RWPE2 (cell line): ENCODE results near the gene CLMN.

ENCODE experiments used
- ATAC-seq: fragments of 200-7000 bp; cut with Tn5 transposase; 3 replicates; pipeline ENCODE4 v1.9.1; 2021; ENCODE audit warnings: low read depth
- DNase-seq: peaks from one replicate; pipeline ENCODE4 v3.0.0-alpha.2; 2020; ENCODE audit warnings: low spot score
- H3K27ac ChIP-seq: fragments of 450-650 bp; 2 replicates; pipeline ENCODE4 v1.5.1; 2017; ENCODE audit warnings: mild to moderate bottlenecking; ENCODE audit not compliant: poor library complexity, severe bottlenecking
- H3K27me3 ChIP-seq: fragments of 250-450 bp; sonication (Bioruptor Pico); 2 replicates; pipeline ENCODE4 v1.5.1; 2021; ENCODE audit warnings: mild to moderate bottlenecking, moderate library complexity; ENCODE audit not compliant: insufficient read depth, poor library complexity, severe bottlenecking
- H3K36me3 ChIP-seq: fragments of 250-450 bp; sonication (Bioruptor Pico); 2 replicates; pipeline ENCODE4 v1.5.1; 2020; ENCODE audit warnings: low read depth, mild to moderate bottlenecking, moderate library complexity
- H3K4me1 ChIP-seq: fragments of 250-450 bp; sonication (Bioruptor Pico); 2 replicates; pipeline ENCODE4 v1.5.1; 2021; ENCODE audit warnings: mild to moderate bottlenecking, moderate library complexity; ENCODE audit not compliant: insufficient read depth, poor library complexity, severe bottlenecking
- H3K4me3 ChIP-seq: fragments of 250-450 bp; sonication (Bioruptor Pico); 2 replicates; pipeline ENCODE4 v1.5.1; 2021; ENCODE audit warnings: mild to moderate bottlenecking, moderate library complexity; ENCODE audit not compliant: severe bottlenecking
- H3K9me3 ChIP-seq: fragments of 250-450 bp; sonication (Bioruptor Pico); 2 replicates; pipeline ENCODE4 v1.5.1; 2021; ENCODE audit warnings: mild to moderate bottlenecking, moderate library complexity; ENCODE audit not compliant: severe bottlenecking
- CTCF ChIP-seq: fragments of 450-650 bp; IDR thresholded peaks from one replicate; pipeline ENCODE4 v1.5.1; 2017; ENCODE audit warnings: mild to moderate bottlenecking, moderate library complexity; ENCODE audit not compliant: poor library complexity, severe bottlenecking

The CLMN gene

DNA sequence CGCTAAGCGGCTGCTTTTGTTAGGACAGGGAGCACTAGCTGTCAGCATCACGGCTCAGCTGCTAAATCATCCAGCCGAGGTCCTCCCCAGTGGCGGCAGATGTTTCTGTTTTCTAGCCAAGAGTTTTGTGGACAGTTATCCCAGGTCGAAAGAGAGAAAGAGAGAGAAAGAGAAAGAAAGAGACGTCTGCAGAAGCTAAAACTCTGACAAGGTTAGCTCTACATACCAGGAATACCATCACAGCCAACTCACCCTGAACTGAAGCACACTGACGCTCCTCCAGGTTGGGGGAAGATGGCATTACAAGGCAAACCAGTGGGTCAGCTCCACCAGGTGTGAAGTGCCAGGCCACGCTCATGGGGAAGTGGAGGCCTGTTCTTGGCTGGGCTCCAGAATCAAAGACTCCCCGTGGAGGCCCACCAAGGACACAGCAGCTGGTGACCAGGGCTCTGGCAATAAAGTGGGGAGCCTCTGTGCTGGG is 97.5 kb downstream of the CLMN start:
- H3K4me1 ChIP-seq, result peaks cover 4% of the 10 kb centered on the region
- H3K4me3 ChIP-seq, result no peak overlapping the region
- no peak for DNase-seq
- ATAC-seq, result peak; percentile 70
- no peaks in the 10 kb centered on the region for H3K9me3 ChIP-seq
- H3K27me3 ChIP-seq, result no peaks in the 10 kb centered on the region
- TF ChIP-seq CTCF, result no peak
- 0 out of 2 replicates have a peak, but pooled peaks cover 5% of the 10 kb centered on the region for H3K36me3 ChIP-seq
- no peak overlapping the region for H3K27ac ChIP-seq

- no peak overlapping the region for H3K4me3 ChIP-seq
- 0 out of 2 replicates have a peak, but pooled peaks cover 5% of the 10 kb centered on the region for H3K36me3 ChIP-seq
- TF ChIP-seq CTCF, result no peak
- no peak for ATAC-seq
- H3K4me1 ChIP-seq, result peaks cover 4% of the 10 kb centered on the region
- no peak for DNase-seq
- H3K9me3 ChIP-seq, result no peaks in the 10 kb centered on the region
- H3K27me3 ChIP-seq, result no peaks in the 10 kb centered on the region
- H3K27ac ChIP-seq, result no peak overlapping the region
Observed at GRCh38 chr14:95221531-95221930, 98.2 kb downstream of the CLMN start.

DNA sequence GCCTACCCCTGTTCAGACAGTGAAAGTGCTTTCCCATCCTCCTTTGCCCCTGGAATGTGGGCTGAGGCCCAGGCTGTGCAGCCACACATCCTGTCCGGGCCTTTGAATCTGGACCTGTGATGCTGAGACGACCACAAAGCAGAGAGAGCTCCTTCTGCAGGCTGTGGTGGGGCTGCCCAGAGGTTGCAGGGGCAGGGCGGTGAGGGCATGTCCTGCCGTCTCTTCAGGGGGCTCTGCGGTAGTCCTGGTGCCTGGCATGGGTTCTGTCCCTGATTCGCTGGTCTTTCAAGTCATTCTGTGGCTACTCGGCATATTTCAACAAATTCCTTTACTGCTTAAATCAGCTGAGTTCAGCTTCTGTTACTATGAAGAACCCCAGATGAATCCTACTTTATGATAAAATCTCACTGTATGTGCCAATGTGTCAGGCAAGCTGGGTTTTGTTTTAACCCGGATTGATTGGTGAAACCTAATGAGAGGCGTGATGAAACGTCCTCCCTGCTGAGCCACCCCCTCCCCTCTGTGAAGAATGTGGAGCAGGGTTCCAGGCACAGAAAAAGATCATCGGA is 99.0 kb downstream of the CLMN start:
- no peak for TF ChIP-seq CTCF
- Histone ChIP-seq H3K4me1 (peaks cover 4% of the 10 kb centered on the region), H3K27ac (no peak overlapping the region), H3K4me3 (no peak overlapping the region), H3K9me3 (no peaks in the 10 kb centered on the region), H3K27me3 (no peaks in the 10 kb centered on the region), H3K36me3 (0 out of 2 replicates have a peak, but pooled peaks cover 5% of the 10 kb centered on the region)
- no peak for DNase-seq
- no peak for ATAC-seq

- no peak overlapping the region for H3K27ac ChIP-seq
- 0 out of 2 replicates have a peak, but pooled peaks cover 5% of the 10 kb centered on the region for H3K36me3 ChIP-seq
- no peak for DNase-seq
- peak; percentile 8; the same call in 1 of the 3 replicates for ATAC-seq
- TF ChIP-seq CTCF, result no peak
- no peaks in the 10 kb centered on the region for H3K27me3 ChIP-seq
- H3K4me3 ChIP-seq, result no peak overlapping the region
- H3K9me3 ChIP-seq, result no peaks in the 10 kb centered on the region
- H3K4me1 ChIP-seq, result peaks cover 4% of the 10 kb centered on the region
Observed at GRCh38 chr14:95218472-95219193, 101.1 kb downstream of the CLMN start.

DNA sequence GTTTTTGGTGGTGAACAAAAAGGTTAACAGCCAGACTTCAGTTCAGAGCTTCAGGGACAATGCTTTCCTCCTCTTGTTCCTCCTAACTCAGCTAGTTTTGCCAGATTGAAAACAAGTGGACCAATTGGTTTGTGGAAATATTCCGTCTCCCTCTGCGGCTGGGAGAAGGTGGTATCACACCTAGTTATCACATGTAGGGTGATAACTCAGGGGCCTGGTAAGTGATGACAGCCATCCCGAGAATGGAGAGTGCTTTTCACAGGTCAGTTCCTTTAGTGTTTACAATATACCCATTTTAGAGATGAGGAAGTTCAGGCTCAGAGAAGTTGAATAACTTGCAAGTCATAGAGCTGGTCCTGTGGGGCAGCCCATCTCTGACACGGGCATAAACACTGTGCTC is 101.7 kb downstream of the CLMN start:
- no peak for TF ChIP-seq CTCF
- ATAC-seq (no peak), DNase-seq (no peak)
- H3K9me3 ChIP-seq, result no peaks in the 10 kb centered on the region
- H3K4me1 ChIP-seq, result no peaks in the 10 kb centered on the region
- H3K4me3 ChIP-seq, result no peak overlapping the region
- 0 out of 2 replicates have a peak, but pooled peaks cover 5% of the 10 kb centered on the region for H3K36me3 ChIP-seq
- no peaks in the 10 kb centered on the region for H3K27me3 ChIP-seq
- H3K27ac ChIP-seq, result no peak overlapping the region
